AG20443 (cell line): Measurements from ENCODE around the gene ARHGAP32.
"Not testable (repeated sequence)": the region's sequence is repeated elsewhere in the genome, so short reads cannot be mapped to it uniquely, and the experiment has no call there.

Source experiments
- DNase-seq: peaks from one replicate; pipeline ENCODE4 v3.0.0; 2012; ENCODE audit warnings: low spot score, mixed read lengths

Gene ARHGAP32

GRCh38 chr11:128933481-128934178 is 258.5 kb downstream of the ARHGAP32 start:
- no peak for DNase-seq

GRCh38 chr11:128931668-128932067 is 260.5 kb downstream of the ARHGAP32 start:
- DNase-seq = no peak

DNA sequence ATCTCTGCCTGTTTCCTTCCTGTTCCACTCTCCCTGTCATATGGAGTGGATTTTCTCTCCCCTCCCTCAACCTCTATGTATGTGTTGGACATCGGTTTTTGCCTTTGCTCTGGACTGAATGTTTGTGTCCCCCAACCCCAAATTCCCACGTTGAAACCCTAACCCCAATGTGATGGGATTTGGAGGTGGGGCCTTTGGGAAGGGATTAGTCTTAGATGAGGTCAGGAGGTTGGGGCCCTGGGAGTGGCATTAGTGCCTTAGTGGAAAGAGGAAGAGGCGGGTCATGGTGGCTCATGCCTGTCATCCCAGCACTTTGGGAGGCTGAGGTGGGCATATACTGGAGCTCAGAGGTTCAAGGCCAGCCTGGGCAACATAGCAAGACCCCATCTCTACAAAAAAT is 261.1 kb downstream of the ARHGAP32 start:
- no peak for DNase-seq

DNA sequence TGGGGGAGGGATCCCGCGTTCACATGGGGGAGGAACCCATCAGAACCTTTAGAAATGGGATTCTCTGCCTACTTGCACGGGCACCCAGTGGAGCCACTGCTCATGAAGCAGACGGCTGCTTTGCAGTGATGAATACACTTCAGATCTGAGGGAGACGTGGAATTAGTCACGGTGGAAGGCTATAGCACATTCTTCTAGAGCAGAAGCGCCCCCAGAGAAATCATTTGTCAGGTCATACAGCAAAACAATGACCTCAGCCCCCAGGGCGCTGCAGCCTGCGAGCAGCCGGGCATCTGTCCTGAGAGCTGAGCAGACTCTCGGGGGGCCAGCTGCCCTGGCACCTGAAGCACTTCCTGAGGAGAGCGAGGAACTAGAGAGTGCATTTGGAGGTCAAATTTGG is 262.1 kb downstream of the ARHGAP32 start:
- DNase-seq = no peak

GRCh38 chr11:128929468-128929867 is 262.7 kb downstream of the ARHGAP32 start:
- DNase-seq = no peak

GRCh38 chr11:128928400-128928799 is 263.7 kb downstream of the ARHGAP32 start:
- no peak for DNase-seq

GRCh38 chr11:128927683-128928336 is 264.3 kb downstream of the ARHGAP32 start:
- DNase-seq = no peak

DNA sequence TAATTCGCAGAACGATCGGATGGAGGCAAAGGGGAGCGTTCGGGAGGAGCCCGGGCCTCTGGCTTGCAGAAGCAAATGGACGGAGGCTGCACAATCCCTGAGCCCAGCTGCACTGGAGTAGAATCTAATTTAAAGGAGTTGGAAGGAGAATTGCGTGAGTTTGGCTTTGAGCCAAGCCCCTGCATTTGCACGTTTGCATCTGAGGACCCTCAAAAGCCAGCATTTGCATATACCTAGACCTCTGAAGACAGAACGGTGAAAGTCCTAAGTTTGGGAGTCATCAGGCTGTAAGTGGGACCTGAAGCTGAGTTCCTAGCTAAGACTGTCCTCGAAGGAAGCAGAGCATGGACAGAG is 265.0 kb downstream of the ARHGAP32 start:
- DNase-seq = no peak

GRCh38 chr11:128926437-128927107 is 265.6 kb downstream of the ARHGAP32 start:
- no peak for DNase-seq

DNA sequence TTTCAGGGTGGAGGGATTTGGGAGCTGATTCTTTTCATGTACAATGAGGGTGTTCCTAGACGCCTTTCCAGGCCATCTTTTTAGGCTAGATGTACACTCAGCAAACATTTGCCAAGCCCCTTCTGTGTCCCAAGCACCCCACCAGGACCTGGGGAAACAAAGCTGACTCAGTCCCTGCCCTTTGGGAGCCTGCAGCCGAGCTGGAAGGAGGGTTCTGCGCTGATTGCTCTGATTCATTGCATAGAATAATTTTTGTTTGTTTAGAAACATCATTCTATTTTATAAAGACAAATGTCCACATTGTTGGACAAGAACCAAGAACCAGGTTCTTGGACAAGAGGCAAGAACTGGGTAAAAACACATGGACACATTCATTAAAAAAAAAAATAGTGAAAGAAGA is 266.1 kb downstream of the ARHGAP32 start:
- no peak for DNase-seq

DNA sequence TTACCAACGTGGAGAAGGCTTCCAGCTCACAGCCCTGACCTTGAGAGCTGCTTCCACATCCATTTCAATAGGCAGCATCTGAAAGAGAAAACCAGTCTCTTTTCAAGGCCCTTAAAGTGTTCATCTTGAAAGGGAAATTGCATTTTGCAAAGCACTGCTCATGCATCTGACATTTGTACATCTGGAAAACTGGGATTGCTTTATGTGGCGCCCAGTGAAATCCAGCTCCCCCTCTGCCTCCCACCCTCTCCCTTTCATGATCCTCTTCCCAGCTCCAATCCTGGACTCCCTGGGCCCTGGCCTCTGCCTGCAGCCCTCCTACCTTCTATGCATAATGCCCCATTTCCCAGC is 266.9 kb downstream of the ARHGAP32 start:
- DNase-seq = no peak

DNA sequence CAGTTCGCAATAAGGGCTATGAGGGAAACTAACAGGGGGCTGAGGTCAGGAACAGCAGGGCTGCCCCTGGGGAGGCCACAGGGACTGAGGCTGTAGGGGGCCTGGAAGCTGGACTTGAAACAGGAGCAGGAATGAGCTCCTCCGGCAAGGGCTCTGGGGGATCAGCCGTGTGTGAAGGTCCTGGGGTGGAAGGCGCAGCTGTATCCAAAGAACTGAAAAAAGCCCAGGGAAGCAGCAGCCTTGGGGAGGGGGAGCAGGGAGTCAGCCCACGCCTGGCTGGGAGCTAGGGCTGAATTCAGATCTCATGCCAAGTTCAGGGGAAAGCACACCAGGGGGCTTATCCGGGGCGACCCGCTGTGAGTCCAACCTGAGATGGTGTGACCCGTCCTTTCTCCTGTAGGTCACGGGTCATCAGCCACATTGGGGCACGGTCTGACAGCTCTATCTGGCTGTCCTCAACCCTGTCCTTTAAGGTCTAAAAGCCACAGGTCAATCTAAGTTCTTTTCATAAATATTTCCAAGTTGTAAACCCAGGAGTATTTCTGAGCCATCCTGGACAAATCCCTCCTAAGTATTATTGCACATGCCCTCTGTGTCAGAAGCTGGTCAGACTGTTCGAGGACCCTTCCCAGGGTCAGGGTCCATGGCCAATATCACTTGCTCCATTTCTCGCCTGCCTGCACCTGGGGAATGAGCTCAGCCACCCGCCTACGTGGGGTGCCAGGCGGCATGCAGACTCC is 267.4 kb downstream of the ARHGAP32 start:
- no peak for DNase-seq

- no peak for DNase-seq
Measured at GRCh38 chr11:128924104-128924503, 268.0 kb downstream of the ARHGAP32 start.

- DNase-seq = no peak
Measured at GRCh38 chr11:128921793-128922192, 270.3 kb downstream of the ARHGAP32 start.

DNA sequence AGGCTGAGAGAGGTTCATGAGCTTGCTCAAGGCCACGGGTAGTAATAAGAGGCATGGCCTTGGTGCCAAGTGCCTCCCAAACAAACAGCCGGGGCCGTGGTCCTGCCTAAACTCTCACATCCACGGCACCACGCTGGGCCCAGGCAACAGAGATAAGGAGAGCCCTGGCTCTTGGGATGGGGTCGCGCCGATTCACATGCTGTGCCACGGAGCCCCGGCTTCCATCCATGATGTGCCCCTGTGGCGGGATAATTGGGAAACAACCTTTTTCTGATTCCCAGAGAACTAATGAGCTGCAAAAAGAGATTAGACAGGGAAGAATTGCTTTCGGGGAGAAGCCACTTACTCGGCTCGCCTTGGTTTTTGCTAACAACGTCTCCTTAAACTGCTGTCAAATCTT is 271.5 kb downstream of the ARHGAP32 start:
- DNase-seq = no peak

DNA sequence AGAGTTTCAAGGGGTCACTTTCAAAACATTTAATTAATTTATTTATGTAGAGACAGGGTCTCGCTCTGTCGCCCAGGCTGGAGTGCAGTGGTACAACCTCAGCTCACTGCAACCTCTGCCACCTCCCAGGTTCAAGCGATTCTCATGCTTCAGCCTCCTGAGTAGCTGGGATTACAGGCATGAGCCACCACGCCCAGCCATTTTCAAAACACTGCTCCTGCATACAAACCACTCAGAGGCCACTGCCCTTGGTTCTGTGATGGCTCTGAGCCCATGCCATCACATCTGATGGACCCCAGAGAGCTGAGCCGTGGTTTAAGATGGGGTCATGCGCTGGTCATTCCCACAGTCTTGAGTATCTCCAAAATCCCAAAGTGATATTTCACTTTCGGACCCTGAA is 272.5 kb downstream of the ARHGAP32 start:
- not testable (repeated sequence) for DNase-seq

- no peak for DNase-seq
Measured at GRCh38 chr11:128919216-128919615, 272.9 kb downstream of the ARHGAP32 start.

GRCh38 chr11:128917144-128917724 is 274.9 kb downstream of the ARHGAP32 start:
- DNase-seq = no peak

GRCh38 chr11:128916681-128917080 is 275.4 kb downstream of the ARHGAP32 start:
- no peak for DNase-seq

DNA sequence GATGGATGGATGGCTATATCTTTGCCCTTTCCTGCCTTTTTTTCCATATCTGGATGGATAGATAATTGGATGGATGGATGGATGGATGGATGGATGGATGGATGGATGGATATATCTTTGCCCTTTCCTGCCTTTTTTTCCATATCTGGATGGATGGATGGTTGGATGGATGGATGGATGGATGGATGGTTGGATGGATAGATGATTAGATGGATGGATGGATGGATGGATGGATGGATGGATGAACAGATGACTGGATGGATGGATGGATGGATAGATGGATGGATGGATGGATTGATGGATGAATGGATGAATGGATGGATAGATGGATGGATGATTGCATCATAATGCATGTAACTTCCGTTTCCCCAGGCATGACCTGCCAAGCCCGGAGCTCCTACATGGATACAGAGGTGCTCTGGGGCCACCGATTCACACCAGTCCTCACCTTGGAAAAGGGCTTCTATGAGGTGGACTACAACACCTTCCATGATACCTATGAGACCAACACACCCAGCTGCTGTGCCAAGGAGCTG is 276.0 kb downstream of the ARHGAP32 start:
- DNase-seq = no peak

DNA sequence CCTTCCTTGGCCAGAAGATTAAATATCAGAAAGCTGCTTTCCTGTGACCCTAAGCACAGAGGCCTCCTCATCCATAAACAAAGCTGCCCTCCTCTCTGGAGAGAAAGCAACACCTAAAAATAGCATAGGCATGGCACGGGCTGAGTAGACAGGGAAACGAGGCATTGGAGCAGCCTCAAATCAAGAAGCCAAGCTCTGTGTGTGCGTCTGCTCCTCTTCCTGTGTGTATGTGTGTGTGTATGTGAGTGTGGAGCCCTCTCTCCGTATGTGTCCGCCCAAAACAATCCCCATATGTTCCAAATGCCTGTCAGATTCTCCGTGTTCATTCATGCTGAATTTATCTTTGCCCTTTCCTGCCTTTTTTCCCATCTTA is 277.0 kb downstream of the ARHGAP32 start:
- DNase-seq = no peak
